ENCODE measurements around the gene KRTAP10-6.

The KRTAP10-6 gene

GRCh38 chr21:44637018-44637850 lies 44.9 kb upstream of the KRTAP10-6 start, which contains the start of gene KRTAP10-10:
Gene KRTAP10-10 (plus strand): TSS chr21:44637356. CDS start chr21:44637418, 62 bp downstream.
- Histone ChIP-seq H3K9me3 (ENCODE audit: insufficient read depth, low read length) (0 out of 2 replicates have a peak, but pooled peaks cover 4% of the 10 kb centered on the region), H3K79me2 (ENCODE audit: low read length) (no peaks in the 10 kb centered on the region), H3K27ac (ENCODE audit: low read length) (no peak within 1 kb of the TSS), H4K20me1 (ENCODE audit: insufficient read depth, low read length) (no peaks in the 10 kb centered on the region), H2AFZ (ENCODE audit: low read depth, low read length) (no peak within 1 kb of the TSS), H3K27me3 (ENCODE audit: low read depth, low read length) (no peaks in the 10 kb centered on the region; the same call in 1 of the 2 replicates), H3K9ac (ENCODE audit: low read length) (no peak within 1 kb of the TSS), H3K4me2 (ENCODE audit: low read length) (no peak within 1 kb of the TSS), H3K4me3 (ENCODE audit: low read length) (no peak within 1 kb of the TSS), H3K36me3 (replicated peaks; ENCODE audit: low read depth, low read length) (no peaks in the 10 kb centered on the region), H3K4me1 (ENCODE audit: low read length) (no peaks in the 10 kb centered on the region)
- TF ChIP-seq CTCF (IDR thresholded peaks at IDR 0.05; ENCODE audit: low read depth, low read length) (no peak), EZH2phosphoT487 (IDR thresholded peaks at IDR 0.05; ENCODE audit: low read depth) (no peak)

GRCh38 chr21:44636209-44637017 lies 44.1 kb upstream of the KRTAP10-6 start:
- no peaks in the 10 kb centered on the region for H4K20me1 ChIP-seq (ENCODE audit: insufficient read depth, low read length)
- 0 out of 2 replicates have a peak, but pooled peaks cover 4% of the 10 kb centered on the region for H3K9me3 ChIP-seq (ENCODE audit: insufficient read depth, low read length)
- H3K4me2 ChIP-seq (ENCODE audit: low read length): no peak overlapping the region
- TF ChIP-seq EZH2phosphoT487 (IDR thresholded peaks at IDR 0.05; ENCODE audit: low read depth) (no peak), CTCF (IDR thresholded peaks at IDR 0.05; ENCODE audit: low read depth, low read length) (no peak)
- H3K9ac ChIP-seq (ENCODE audit: low read length): no peak overlapping the region
- no peaks in the 10 kb centered on the region for H3K4me1 ChIP-seq (ENCODE audit: low read length)
- H2AFZ ChIP-seq (ENCODE audit: low read depth, low read length): no peak overlapping the region
- H3K36me3 ChIP-seq (replicated peaks; ENCODE audit: low read depth, low read length): no peaks in the 10 kb centered on the region
- H3K79me2 ChIP-seq (ENCODE audit: low read length): no peaks in the 10 kb centered on the region
- H3K27me3 ChIP-seq (ENCODE audit: low read depth, low read length): no peaks in the 10 kb centered on the region; the same call in 1 of the 2 replicates
- no peak overlapping the region for H3K4me3 ChIP-seq (ENCODE audit: low read length)
- H3K27ac ChIP-seq (ENCODE audit: low read length): no peak overlapping the region

- Histone ChIP-seq H3K36me3 (replicated peaks; ENCODE audit: low read depth, low read length) (no peaks in the 10 kb centered on the region), H3K4me2 (ENCODE audit: low read length) (no peak overlapping the region), H3K9me3 (ENCODE audit: insufficient read depth, low read length) (0 out of 2 replicates have a peak, but pooled peaks cover 6% of the 10 kb centered on the region), H3K4me1 (ENCODE audit: low read length) (no peaks in the 10 kb centered on the region), H3K27ac (ENCODE audit: low read length) (no peak overlapping the region), H3K4me3 (ENCODE audit: low read length) (no peak overlapping the region), H4K20me1 (ENCODE audit: insufficient read depth, low read length) (no peaks in the 10 kb centered on the region), H3K27me3 (ENCODE audit: low read depth, low read length) (no peaks in the 10 kb centered on the region; the same call in 1 of the 2 replicates), H2AFZ (ENCODE audit: low read depth, low read length) (no peak overlapping the region), H3K79me2 (ENCODE audit: low read length) (no peaks in the 10 kb centered on the region), H3K9ac (ENCODE audit: low read length) (no peak overlapping the region)
- TF ChIP-seq CTCF (IDR thresholded peaks at IDR 0.05; ENCODE audit: low read depth, low read length) (no peak), EZH2phosphoT487 (IDR thresholded peaks at IDR 0.05; ENCODE audit: low read depth) (no peak)
Observed at GRCh38 chr21:44632067-44632466, 39.8 kb upstream of the KRTAP10-6 start.

GRCh38 chr21:44630440-44630839 lies 38.1 kb upstream of the KRTAP10-6 start:
- H3K27me3 ChIP-seq (ENCODE audit: low read depth, low read length): no peaks in the 10 kb centered on the region; the same call in 1 of the 2 replicates
- H3K9me3 ChIP-seq (ENCODE audit: insufficient read depth, low read length): 0 out of 2 replicates have a peak, but pooled peaks cover 6% of the 10 kb centered on the region
- no peaks in the 10 kb centered on the region for H3K79me2 ChIP-seq (ENCODE audit: low read length)
- no peak overlapping the region for H3K27ac ChIP-seq (ENCODE audit: low read length)
- H3K36me3 ChIP-seq (replicated peaks; ENCODE audit: low read depth, low read length): no peaks in the 10 kb centered on the region
- H4K20me1 ChIP-seq (ENCODE audit: insufficient read depth, low read length): no peaks in the 10 kb centered on the region
- no peak overlapping the region for H3K9ac ChIP-seq (ENCODE audit: low read length)
- no peak overlapping the region for H3K4me2 ChIP-seq (ENCODE audit: low read length)
- H3K4me3 ChIP-seq (ENCODE audit: low read length): no peak overlapping the region
- no peaks in the 10 kb centered on the region for H3K4me1 ChIP-seq (ENCODE audit: low read length)
- H2AFZ ChIP-seq (ENCODE audit: low read depth, low read length): no peak overlapping the region
- no peak for TF ChIP-seq CTCF (IDR thresholded peaks at IDR 0.05; ENCODE audit: low read depth, low read length)
- no peak for TF ChIP-seq EZH2phosphoT487 (IDR thresholded peaks at IDR 0.05; ENCODE audit: low read depth)

Data from OCI-LY3 (cell line).